Mucosa of descending colon (tissue), 3 donors: ENCODE data around the gene RAB11FIP4. TPM values are rescaled to one million over a fixed set of nuclear protein-coding genes. Genes with fewer than 3 reads are reported as not detected.

ENCODE experiments used
- ATAC-seq: fragments of 200-7000 bp; cut with Tn5 transposase; one replicate; pipeline ENCODE4 v1.9.1; 2020; ENCODE audit warnings: mild to moderate bottlenecking, moderate library complexity
- DNase-seq, 3 donors: peaks; one replicate each; pipeline ENCODE4 v3.0.0-alpha.2; 2020
- H3K36me3 ChIP-seq: fragments of 200-600 bp; one replicate; pipeline ENCODE4 v1.8.0; 2021; ENCODE audit warnings: low read depth, mild to moderate bottlenecking
- H3K4me1 ChIP-seq: fragments of 200-600 bp; one replicate; pipeline ENCODE4 v1.8.0; 2021; ENCODE audit warnings: low read depth, mild to moderate bottlenecking
- H3K4me3 ChIP-seq: fragments of 200-600 bp; one replicate; pipeline ENCODE4 v1.8.0; 2021; ENCODE audit warnings: mild to moderate bottlenecking
- H3K9me3 ChIP-seq: fragments of 200-600 bp; one replicate; pipeline ENCODE4 v1.8.0; 2021; ENCODE audit warnings: mild to moderate bottlenecking
- CTCF ChIP-seq: fragments of 200-600 bp; IDR thresholded peaks from one replicate; pipeline ENCODE4 v1.8.0; 2022; ENCODE audit warnings: antibody characterized with exemption, mild to moderate bottlenecking
- intact Hi-C, 2 donors: fragments of 100-400 bp; cut with DNase I in 1 of 2; cut with micrococcal nuclease in 1 of 2; formaldehyde crosslinking; loops; one replicate each; pipeline versions ENCODE4 v1.11.0 to v1.11.1; 2022; cut with DNase I, micrococcal nuclease
- total RNA-seq, 3 donors: library from RNA; stranded (reverse); fragmentation: NEBNext Ultra II Directional in 2 of 3; extraction: Animal tissue kit (Norgen Biotek cat#: 25700) in 2 of 3; gene quantifications; one replicate each; pipeline versions ENCODE4 v1.2.1 to v1.2.4, GENCODE V29; 2021 to 2023
- donor health status: DM: no; HTN: no; CAD: no; lungs with moderate emphysema.
- donor health status: DM: no; HTN: no; CAD: no.
- donor health status: DM: no; HTN: yes; CAD: no.

Gene RAB11FIP4
- total RNA-seq, 3 donors from 2014 or later: 24.5 to 49.9 (median 40.7) TPM

DNA sequence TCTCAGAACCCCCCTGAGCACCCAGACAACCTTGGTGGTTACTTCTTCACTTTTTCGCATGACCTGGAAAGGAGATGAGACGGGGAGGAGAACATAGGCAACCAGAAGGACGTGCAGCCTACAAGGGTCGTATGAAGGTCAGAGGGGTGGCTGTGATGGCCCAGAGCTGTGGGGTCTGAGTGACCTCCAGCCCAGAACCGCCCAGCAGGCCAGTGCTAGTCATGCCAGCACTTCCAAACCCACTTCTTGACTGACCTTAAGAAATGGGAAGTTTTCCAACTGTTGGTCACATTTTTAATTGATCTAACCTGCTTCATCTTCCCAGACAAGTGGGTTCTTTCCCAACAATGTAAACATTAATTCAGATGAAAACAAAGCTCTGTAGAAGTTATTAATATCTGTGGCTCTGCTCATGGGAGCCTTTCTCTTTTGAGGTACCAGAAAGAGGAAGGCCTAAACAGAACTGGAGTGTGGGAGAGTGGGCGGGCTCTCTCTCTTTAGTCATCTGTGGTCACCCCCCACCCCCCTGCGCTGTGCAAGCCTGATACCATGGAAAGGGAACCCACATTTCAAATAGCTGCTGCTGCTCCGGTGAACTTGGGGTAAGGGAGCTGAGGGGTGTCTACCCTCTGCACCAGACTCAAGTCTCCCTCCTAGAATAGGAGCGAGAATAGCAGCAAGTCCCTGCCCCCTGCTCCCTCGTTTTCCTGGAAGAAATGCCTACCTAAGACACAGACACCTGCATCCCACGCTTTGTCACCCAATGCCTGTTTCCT, 101.6 kb downstream of the RAB11FIP4 start:
- Histone ChIP-seq H3K36me3 (no peaks in the 10 kb centered on the region), H3K4me1 (peaks cover 59% of the 10 kb centered on the region), H3K9me3 (no peaks in the 10 kb centered on the region), H3K4me3 (no peak overlapping the region)
- DNase-seq: peak; percentile 57 to 77 (median 63)
- no peak for TF ChIP-seq CTCF
- intact Hi-C loops: no loop called here
- ATAC-seq: peak; percentile 3

- peaks cover 64% of the 10 kb centered on the region for H3K4me1 ChIP-seq
- no peak for TF ChIP-seq CTCF
- no peak overlapping the region for H3K4me3 ChIP-seq
- DNase-seq (peak in 2 of 3 donors; percentile 53 to 58), ATAC-seq (peak; percentile 26)
- H3K9me3 ChIP-seq: no peaks in the 10 kb centered on the region
- no peaks in the 10 kb centered on the region for H3K36me3 ChIP-seq
- intact Hi-C loops: no loop called here
Observed at GRCh38 chr17:31493656-31494155, 102.2 kb downstream of the RAB11FIP4 start.

DNA sequence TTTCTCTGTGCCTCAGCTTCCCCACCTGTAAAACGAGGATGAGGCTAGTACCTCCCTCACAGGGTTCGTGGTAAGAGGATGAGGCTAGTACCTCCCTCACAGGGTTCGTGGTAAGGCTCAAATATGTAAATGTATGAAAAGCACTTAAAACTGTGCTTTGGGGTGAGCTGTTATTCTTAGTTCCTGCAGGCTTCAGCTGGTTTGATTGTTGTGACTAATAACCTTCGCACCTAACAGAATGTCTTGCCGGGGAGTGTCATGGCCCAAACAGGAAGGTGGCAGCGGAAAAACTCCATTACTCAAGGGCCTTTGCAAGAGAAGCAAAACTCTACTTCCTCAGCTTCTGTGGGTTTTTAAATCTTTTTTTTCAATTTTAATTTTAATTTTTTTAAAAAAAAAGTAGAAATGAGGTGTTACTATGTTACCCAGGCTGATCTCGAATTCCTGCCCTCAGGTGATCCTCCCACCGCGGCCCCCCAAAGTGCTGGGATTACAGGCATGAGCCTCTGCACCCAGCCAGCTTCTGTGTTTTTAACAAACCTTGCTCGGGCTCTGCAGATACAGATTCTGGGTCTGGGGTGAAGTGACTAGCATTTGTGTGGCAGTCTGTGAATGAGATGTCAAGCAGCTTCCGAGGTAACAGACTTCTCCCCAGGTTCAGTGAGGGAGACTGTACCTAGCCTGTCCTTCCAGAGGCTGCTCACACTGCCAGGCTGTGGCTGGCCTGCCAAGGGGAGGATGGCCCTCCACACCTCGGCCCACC, 103.0 kb downstream of the RAB11FIP4 start:
- no peak for TF ChIP-seq CTCF
- DNase-seq (peak in 2 of 3 donors; percentile 58 to 64), ATAC-seq (peak; percentile 67)
- Histone ChIP-seq H3K4me1 (peaks cover 61% of the 10 kb centered on the region), H3K4me3 (no peak overlapping the region), H3K9me3 (no peaks in the 10 kb centered on the region), H3K36me3 (no peaks in the 10 kb centered on the region)
- intact Hi-C loops: no loop called here

DNA sequence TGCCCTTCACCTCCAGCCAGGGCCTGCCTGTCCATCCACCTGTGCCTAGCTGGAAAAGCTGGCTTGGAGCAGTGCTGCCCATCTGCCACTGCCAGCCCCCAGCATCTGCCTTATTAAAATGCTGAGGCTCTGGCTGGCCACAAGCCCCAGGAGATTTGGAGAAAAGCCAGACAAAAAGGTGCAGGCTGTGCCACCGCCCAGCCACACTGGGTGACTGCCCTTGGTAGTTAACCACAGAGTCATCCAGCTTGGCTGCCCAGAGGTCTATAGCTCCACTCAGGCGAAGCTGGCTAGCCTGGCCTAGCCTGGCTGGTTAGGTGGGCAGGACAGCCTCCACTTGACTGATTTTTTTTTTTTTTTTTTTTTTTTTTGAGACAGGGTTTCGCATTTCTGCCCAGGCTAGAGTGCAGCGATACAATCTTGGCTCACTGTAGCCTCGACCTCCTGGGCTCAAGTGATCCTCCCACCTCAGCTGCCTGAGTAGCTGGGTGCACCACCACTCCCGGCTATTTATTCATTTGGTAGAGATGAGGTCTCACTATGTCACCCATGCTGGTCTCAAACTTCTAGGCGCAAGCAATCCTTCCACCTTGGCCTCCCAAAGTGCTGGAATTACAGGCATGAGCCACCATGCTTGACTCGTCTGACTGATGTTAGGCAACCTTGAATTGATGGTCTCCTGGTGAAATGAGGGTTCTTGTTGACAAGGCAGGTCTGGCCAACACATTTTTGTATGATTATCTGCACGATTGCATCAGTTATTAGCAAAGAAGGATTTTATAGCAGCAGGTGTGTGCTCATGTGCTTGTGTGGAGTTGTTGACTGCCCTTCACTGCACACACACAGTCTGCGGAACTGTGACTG, 103.8 kb downstream of the RAB11FIP4 start:
- intact Hi-C loops: no loop called here
- no peaks in the 10 kb centered on the region for H3K9me3 ChIP-seq
- peak; percentile 49 to 79 (median 69) for DNase-seq
- H3K36me3 ChIP-seq: no peaks in the 10 kb centered on the region
- H3K4me1 ChIP-seq: peaks cover 59% of the 10 kb centered on the region
- no peak for TF ChIP-seq CTCF
- peak; percentile 66 for ATAC-seq
- H3K4me3 ChIP-seq: no peak overlapping the region

DNA sequence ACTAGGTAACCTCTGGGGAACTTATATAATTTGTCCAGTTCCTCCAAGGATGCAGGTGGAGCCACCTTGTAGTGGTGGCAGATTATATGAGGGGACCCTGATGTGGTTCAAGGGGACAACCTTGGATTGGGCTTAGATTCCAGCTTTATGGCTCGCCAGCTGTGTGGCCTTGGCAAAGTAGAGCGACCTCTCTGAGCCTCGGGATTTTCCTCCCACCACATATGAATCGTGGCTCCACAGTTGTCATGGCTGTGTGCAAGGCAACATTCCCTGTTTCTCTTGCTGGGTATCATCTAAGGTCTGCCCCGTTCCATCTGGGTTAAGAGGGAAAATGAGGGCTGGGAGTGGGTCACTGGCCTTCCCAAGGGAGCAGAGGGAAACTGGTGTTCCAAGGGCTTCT, 104.6 kb downstream of the RAB11FIP4 start:
- no peak for ATAC-seq
- Histone ChIP-seq H3K4me1 (peaks cover 52% of the 10 kb centered on the region), H3K36me3 (no peaks in the 10 kb centered on the region), H3K4me3 (no peak overlapping the region), H3K9me3 (no peaks in the 10 kb centered on the region)
- no peak for TF ChIP-seq CTCF
- DNase-seq: no peak
- intact Hi-C loops: no loop called here
